ENCODE data around the gene SH3BP1. TPM values are rescaled to one million over a fixed set of nuclear protein-coding genes. Genes with fewer than 3 reads are reported as not detected.

The SH3BP1 gene
- total and polyA plus RNA-seq, 2 of the 8 experiments (the other 6 are each of a cell fraction or from before 2014, with no cell fraction given): 23.9 to 40.3 TPM

DNA sequence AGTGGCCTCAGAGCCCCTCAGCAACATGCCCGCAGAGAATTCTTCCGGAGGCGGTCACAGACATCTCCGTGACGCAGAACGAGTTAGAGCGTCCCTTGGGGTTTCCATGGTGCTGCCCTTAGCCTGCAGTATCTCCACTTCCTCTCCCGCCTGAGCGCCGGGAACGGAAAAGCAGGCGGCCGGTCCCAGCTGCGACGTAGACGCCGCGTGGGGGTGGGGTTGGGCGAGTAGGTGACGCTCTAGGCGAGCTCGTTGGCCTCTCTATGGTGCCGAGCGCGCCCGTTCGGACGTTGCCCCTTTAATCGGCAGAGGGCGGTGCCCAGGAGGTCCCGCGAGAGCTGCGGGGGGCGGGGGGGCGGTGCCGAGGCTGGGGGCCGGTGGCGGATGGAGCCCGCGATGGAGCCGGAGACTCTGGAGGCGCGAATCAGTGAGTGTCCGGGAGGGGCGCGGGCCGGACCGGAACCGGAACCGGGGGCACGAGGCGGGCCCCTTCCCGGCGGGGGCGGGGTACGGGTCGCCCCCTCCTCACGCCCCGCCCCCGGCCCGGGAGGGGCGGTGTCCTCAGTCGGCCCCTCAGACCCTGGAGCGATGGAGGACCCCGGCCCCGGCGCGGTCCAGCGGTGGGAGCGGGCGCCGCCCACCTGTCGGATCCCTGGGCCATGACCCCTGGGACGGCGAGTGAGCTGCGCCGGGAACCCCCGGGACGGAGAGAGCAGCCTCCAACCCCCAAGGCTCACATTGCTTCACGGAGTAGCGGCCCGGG, 30.8 kb upstream of the SH3BP1 start, which contains the start of gene GGA1 (continued):
- TF ChIP-seq, protein P1, sequence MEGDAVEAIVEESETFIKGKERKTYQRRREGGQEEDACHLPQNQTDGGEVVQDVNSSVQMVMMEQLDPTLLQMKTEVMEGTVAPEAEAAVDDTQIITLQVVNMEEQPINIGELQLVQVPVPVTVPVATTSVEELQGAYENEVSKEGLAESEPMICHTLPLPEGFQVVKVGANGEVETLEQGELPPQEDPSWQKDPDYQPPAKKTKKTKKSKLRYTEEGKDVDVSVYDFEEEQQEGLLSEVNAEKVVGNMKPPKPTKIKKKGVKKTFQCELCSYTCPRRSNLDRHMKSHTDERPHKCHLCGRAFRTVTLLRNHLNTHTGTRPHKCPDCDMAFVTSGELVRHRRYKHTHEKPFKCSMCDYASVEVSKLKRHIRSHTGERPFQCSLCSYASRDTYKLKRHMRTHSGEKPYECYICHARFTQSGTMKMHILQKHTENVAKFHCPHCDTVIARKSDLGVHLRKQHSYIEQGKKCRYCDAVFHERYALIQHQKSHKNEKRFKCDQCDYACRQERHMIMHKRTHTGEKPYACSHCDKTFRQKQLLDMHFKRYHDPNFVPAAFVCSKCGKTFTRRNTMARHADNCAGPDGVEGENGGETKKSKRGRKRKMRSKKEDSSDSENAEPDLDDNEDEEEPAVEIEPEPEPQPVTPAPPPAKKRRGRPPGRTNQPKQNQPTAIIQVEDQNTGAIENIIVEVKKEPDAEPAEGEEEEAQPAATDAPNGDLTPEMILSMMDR (IDR thresholded peaks at IDR 0.05; ENCODE audit: control extremely low read depth in 1 of 3, insufficient read depth in 1 of 3, low read depth in 1 of 3, low read length in 3 of 3): no peak; a peak in 1 of 4 replicates
- no peak for TF ChIP-seq BCL11A (IDR thresholded peaks at IDR 0.05; ENCODE audit: low read depth in 2 of 2, low read length in 2 of 2)
- no peak for TF ChIP-seq RAD21 (IDR thresholded peaks at IDR 0.05 in 1 of 2, conservative IDR thresholded peaks at IDR 0.05 in 1 of 2; ENCODE audit: low read depth in 2 of 2, low read length in 2 of 2)
- peak; percentile 75 for TF ChIP-seq TAF1 (IDR thresholded peaks at IDR 0.05; ENCODE audit: low read depth, low read length)
- TF ChIP-seq, protein P2, sequence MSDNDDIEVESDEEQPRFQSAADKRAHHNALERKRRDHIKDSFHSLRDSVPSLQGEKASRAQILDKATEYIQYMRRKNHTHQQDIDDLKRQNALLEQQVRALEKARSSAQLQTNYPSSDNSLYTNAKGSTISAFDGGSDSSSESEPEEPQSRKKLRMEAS (IDR thresholded peaks at IDR 0.05): peak; percentile 93
- no peak for TF ChIP-seq TCF12 (IDR thresholded peaks at IDR 0.05; ENCODE audit: low read depth, low read length)
- TF ChIP-seq, protein P3, sequence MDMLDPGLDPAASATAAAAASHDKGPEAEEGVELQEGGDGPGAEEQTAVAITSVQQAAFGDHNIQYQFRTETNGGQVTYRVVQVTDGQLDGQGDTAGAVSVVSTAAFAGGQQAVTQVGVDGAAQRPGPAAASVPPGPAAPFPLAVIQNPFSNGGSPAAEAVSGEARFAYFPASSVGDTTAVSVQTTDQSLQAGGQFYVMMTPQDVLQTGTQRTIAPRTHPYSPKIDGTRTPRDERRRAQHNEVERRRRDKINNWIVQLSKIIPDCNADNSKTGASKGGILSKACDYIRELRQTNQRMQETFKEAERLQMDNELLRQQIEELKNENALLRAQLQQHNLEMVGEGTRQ (IDR thresholded peaks at IDR 0.05; ENCODE audit: low read length): no peak
- peak; percentile 85 for TF ChIP-seq KDM4A (IDR thresholded peaks at IDR 0.05; ENCODE audit: low read depth, low read length, severe bottlenecking)
- TF ChIP-seq, protein P4, sequence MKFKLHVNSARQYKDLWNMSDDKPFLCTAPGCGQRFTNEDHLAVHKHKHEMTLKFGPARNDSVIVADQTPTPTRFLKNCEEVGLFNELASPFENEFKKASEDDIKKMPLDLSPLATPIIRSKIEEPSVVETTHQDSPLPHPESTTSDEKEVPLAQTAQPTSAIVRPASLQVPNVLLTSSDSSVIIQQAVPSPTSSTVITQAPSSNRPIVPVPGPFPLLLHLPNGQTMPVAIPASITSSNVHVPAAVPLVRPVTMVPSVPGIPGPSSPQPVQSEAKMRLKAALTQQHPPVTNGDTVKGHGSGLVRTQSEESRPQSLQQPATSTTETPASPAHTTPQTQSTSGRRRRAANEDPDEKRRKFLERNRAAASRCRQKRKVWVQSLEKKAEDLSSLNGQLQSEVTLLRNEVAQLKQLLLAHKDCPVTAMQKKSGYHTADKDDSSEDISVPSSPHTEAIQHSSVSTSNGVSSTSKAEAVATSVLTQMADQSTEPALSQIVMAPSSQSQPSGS (IDR thresholded peaks at IDR 0.05; ENCODE audit: low read length): peak; percentile 75; the same call in 1 of the 2 replicates
- TF ChIP-seq HDAC6 (IDR thresholded peaks at IDR 0.05; ENCODE audit: low read depth, low read length): no peak
- 0 out of 2 replicates have a peak, but pooled peaks have one; percentile 8 for TF ChIP-seq KDM1A (IDR thresholded peaks at IDR 0.05; ENCODE audit: borderline replicate concordance, low read length)
- no peak for TF ChIP-seq SP1 (IDR thresholded peaks at IDR 0.05; ENCODE audit: low read depth, low read length)
- no peak for TF ChIP-seq CTBP2 (IDR thresholded peaks at IDR 0.05; ENCODE audit: borderline replicate concordance, insufficient read depth, insufficient read length, low read length)
- TF ChIP-seq BACH1 (IDR thresholded peaks at IDR 0.05; ENCODE audit: low read length): peak; percentile 36
- TF ChIP-seq JUN (IDR thresholded peaks at IDR 0.05; ENCODE audit: low read depth, low read length): no peak
- peak; percentile 90 for TF ChIP-seq CREB1 (IDR thresholded peaks at IDR 0.05)
- TF ChIP-seq, protein P5, sequence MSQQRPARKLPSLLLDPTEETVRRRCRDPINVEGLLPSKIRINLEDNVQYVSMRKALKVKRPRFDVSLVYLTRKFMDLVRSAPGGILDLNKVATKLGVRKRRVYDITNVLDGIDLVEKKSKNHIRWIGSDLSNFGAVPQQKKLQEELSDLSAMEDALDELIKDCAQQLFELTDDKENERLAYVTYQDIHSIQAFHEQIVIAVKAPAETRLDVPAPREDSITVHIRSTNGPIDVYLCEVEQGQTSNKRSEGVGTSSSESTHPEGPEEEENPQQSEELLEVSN (IDR thresholded peaks at IDR 0.05): peak; percentile 92

Measured in H1 (cell line).